HepG2 (cell line): ENCODE data around the gene NFATC3. TPM values are rescaled to one million over a fixed set of nuclear protein-coding genes. Genes with fewer than 3 reads are reported as not detected.

Source experiments
- DMTF1 ChIP-seq: sonication (generic); formaldehyde crosslinking; IDR thresholded peaks from 2 replicates; pipeline ENCODE4 v1.4.0; 2020; ENCODE audit warnings: mild to moderate bottlenecking, missing genetic modification reagents
- E2F1 ChIP-seq: sonication (generic); formaldehyde crosslinking; IDR thresholded peaks from 2 replicates; pipeline ENCODE4 v1.5.0; 2020; ENCODE audit warnings: missing genetic modification reagents
- GRHL1 ChIP-seq: sonication (generic); formaldehyde crosslinking; conservative IDR thresholded peaks from 2 replicates; pipeline ENCODE4 v1.8.0; 2022; ENCODE audit warnings: missing genetic modification reagents
- HINFP ChIP-seq: sonication (generic); formaldehyde crosslinking; IDR thresholded peaks from 2 replicates; pipeline ENCODE4 v1.4.0; 2020; ENCODE audit warnings: low read depth, mild to moderate bottlenecking, missing genetic modification reagents
- KLF13 ChIP-seq: sonication (generic); formaldehyde crosslinking; IDR thresholded peaks from 2 replicates; pipeline ENCODE4 v1.4.0; 2020; ENCODE audit warnings: mild to moderate bottlenecking, missing genetic modification reagents
- MNT ChIP-seq: fragments of 450-650 bp; IDR thresholded peaks from 2 replicates; pipeline ENCODE4 v1.6.1; 2016
- NRL ChIP-seq: sonication (generic); formaldehyde crosslinking; IDR thresholded peaks from 2 replicates; pipeline ENCODE4 v1.5.0; 2020; ENCODE audit warnings: missing genetic modification reagents, mild to moderate bottlenecking, moderate library complexity, borderline replicate concordance
- POLR2G ChIP-seq: fragments of 200-400 bp; formaldehyde crosslinking; IDR thresholded peaks from 2 replicates; pipeline ENCODE4 v1.6.1; 2018; ENCODE audit warnings: mild to moderate bottlenecking, low read depth, low read length, moderate library complexity
- SRF ChIP-seq: IDR thresholded peaks from 2 replicates; pipeline ENCODE4 v1.6.1; 2011; ENCODE audit warnings: mild to moderate bottlenecking, low read depth, low read length, moderate library complexity
- TBX2 ChIP-seq: sonication (generic); formaldehyde crosslinking; IDR thresholded peaks from 2 replicates; pipeline ENCODE4 v1.5.0; 2020; ENCODE audit warnings: missing genetic modification reagents, mild to moderate bottlenecking, borderline replicate concordance
- THAP7 ChIP-seq: sonication (generic); formaldehyde crosslinking; IDR thresholded peaks from 2 replicates; pipeline ENCODE4 v1.8.1; 2023; ENCODE audit warnings: mild to moderate bottlenecking, missing genetic modification reagents
- TSC22D2 ChIP-seq: sonication (generic); formaldehyde crosslinking; IDR thresholded peaks from 2 replicates; pipeline ENCODE4 v1.5.1; 2020; ENCODE audit warnings: missing genetic modification reagents, mild to moderate bottlenecking, borderline replicate concordance
- U2AF2 ChIP-seq: fragments of 200-400 bp; formaldehyde crosslinking; IDR thresholded peaks from 2 replicates; pipeline ENCODE4 v1.6.1; 2017; ENCODE audit warnings: low read depth, mild to moderate bottlenecking, low read length
- ZBTB1 ChIP-seq: sonication (generic); formaldehyde crosslinking; IDR thresholded peaks from 2 replicates; pipeline ENCODE4 v1.4.0; 2020; ENCODE audit warnings: missing genetic modification reagents, borderline replicate concordance
- ZNF501 ChIP-seq: sonication (generic); formaldehyde crosslinking; IDR thresholded peaks from 2 replicates; pipeline ENCODE4 v1.5.1; 2020; ENCODE audit warnings: mild to moderate bottlenecking, moderate library complexity, missing genetic modification reagents
- ZNF557 ChIP-seq: sonication (generic); formaldehyde crosslinking; IDR thresholded peaks from 2 replicates; pipeline ENCODE4 v1.4.0; 2020; ENCODE audit warnings: missing genetic modification reagents
- ZNF576 ChIP-seq: sonication (generic); formaldehyde crosslinking; IDR thresholded peaks from 2 replicates; pipeline ENCODE4 v1.4.0; 2020; ENCODE audit warnings: mild to moderate bottlenecking, missing genetic modification reagents
- ZNF639 ChIP-seq: conservative IDR thresholded peaks from 2 replicates; pipeline ENCODE4 v1.6.1; 2018; ENCODE audit warnings: missing genetic modification reagents
- polyA plus RNA-seq, 8 experiments: library from polyadenylated mRNA; depleted of rRNA in 3 of 8; stranded (reverse) in 7 of 8; unstranded in 1 of 8; fragments of >200 nt; fragmentation: Illumina TruSeq in 4 of 8; extraction: Trizol in 4 of 8; gene quantifications; 2 replicates each; pipeline versions ENCODE4 v1.2.1 to v1.2.3, GENCODE V29; 2011 to 2016; ENCODE audit warnings: low read depth in 4 of 8, missing spikeins in 1 of 8, mixed read lengths in 1 of 8; ENCODE audit not compliant: insufficient read depth in 1 of 8
- total RNA-seq, 5 experiments: library from RNA; depleted of rRNA; stranded (reverse); fragments of >200 nt; fragmentation: Illumina TruSeq; extraction: Trizol; gene quantifications; 2 replicates each; pipeline ENCODE4 v1.2.3, GENCODE V29; 2016; ENCODE audit warnings: low read depth in 1 of 5

NFATC3 gene
- total and polyA plus RNA-seq, 2 of the 13 experiments (the other 11 are each of a cell fraction or from before 2014, with no cell fraction given) = 52.6 to 62.7 TPM

- TF ChIP-seq ZNF576 (CRISPR knock-in tag) (no peak), TSC22D2 (CRISPR knock-in tag) (no peak), U2AF2 (no peak), MNT (no peak), TBX2 (CRISPR knock-in tag) (peak; percentile 39; the same call in 1 of the 2 replicates), SRF (no peak), HINFP (CRISPR knock-in tag) (no peak), THAP7 (CRISPR knock-in tag) (no peak), POLR2G (no peak), DMTF1 (CRISPR knock-in tag) (no peak), KLF13 (CRISPR knock-in tag) (no peak), NRL (CRISPR knock-in tag) (no peak), ZBTB1 (CRISPR knock-in tag) (no peak), ZNF639 (CRISPR knock-in tag) (no peak), ZNF501 (CRISPR knock-in tag) (peak; percentile 64; the same call in 1 of the 2 replicates), GRHL1 (CRISPR knock-in tag) (no peak), ZNF557 (no peak), E2F1 (0 out of 2 replicates have a peak, but pooled peaks have one; percentile 24)
These were observed 20.3 kb upstream of the NFATC3 start (continued) for GRCh38 chr16:68064791-68065365.
